Measurements from ENCODE around the gene SIL1.
"Not testable (repeated sequence)": the region's sequence is repeated elsewhere in the genome, so short reads cannot be mapped to it uniquely, and the experiment has no call there.

Gene SIL1

DNA sequence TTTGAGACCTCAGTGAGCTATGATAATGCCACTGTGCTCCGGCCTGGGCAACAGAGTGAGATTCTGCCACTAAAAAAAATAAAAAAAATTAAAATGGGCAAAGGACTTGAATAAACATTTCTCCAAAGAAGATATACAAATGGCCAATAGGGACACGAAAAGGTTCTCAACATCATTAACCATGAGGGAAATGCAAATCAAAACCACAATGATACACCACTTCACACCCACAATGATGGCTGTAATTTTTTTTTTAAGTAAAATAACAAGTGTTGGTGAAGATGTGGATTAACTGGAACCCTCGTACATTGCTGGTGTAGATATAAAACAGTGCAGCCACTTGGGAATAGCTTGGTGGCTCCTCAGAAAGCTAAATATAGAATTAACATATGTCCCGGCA lies 68.0 kb downstream of the SIL1 start:
- DNase-seq (ENCODE audit: insufficient read length) (no peak), FAIRE-seq (no peak)
- no peak for TF ChIP-seq POLR2A (IDR thresholded peaks at IDR 0.05; ENCODE audit: low read depth, low read length)
- TF ChIP-seq POLR2AphosphoS5 (IDR thresholded peaks at IDR 0.05; ENCODE audit: low read depth, low read length) = no peak
- TF ChIP-seq TAF1 (IDR thresholded peaks at IDR 0.05; ENCODE audit: borderline replicate concordance, low read depth, low read length) = no peak

DNA sequence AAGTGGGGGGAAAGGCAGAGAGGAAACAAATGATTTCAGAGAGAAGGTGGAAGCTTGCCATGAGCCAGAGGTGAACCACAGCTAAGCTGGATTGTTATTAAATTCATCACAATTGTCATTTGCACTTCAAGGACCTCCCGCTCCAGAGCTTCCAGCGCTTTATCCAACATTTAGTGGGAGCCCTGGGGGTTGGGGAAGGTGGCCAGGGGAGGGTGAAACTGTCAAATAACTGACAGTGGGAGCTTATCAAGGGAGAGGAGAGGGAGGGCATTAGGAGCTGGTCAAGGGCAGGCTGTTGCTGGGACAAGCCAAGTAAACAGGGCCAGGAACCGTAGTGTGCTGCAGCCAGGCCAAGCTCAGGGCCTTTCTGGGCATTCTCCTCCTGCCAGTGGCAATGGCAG lies 71.5 kb downstream of the SIL1 start:
- no peak for DNase-seq (ENCODE audit: insufficient read length)
- TF ChIP-seq POLR2A (IDR thresholded peaks at IDR 0.05; ENCODE audit: low read depth, low read length) (no peak), TAF1 (IDR thresholded peaks at IDR 0.05; ENCODE audit: borderline replicate concordance, low read depth, low read length) (no peak), POLR2AphosphoS5 (IDR thresholded peaks at IDR 0.05; ENCODE audit: low read depth, low read length) (no peak)
- no peak for FAIRE-seq

DNA sequence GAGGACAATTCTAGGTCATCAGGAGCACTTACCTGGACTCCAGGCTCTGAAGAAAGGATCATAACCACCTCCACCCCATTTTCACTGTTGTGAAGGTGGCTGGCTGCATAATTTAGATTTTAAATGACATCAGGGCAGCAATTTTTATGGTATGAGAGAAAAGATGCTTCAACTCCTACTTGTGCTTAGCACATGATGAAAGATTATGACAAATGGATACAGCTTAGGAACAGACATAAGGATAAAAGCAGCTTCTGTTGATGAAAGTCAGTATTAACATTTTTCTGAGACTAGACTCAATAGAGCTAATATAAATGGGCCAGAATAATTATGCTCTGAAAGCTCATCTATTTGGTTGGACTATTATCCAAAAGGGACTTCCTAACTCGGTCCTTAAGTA lies 72.2 kb downstream of the SIL1 start:
- DNase-seq (ENCODE audit: insufficient read length) = no peak
- no peak for FAIRE-seq
- no peak for TF ChIP-seq POLR2AphosphoS5 (IDR thresholded peaks at IDR 0.05; ENCODE audit: low read depth, low read length)
- TF ChIP-seq POLR2A (IDR thresholded peaks at IDR 0.05; ENCODE audit: low read depth, low read length) = no peak
- TF ChIP-seq TAF1 (IDR thresholded peaks at IDR 0.05; ENCODE audit: borderline replicate concordance, low read depth, low read length) = no peak

DNA sequence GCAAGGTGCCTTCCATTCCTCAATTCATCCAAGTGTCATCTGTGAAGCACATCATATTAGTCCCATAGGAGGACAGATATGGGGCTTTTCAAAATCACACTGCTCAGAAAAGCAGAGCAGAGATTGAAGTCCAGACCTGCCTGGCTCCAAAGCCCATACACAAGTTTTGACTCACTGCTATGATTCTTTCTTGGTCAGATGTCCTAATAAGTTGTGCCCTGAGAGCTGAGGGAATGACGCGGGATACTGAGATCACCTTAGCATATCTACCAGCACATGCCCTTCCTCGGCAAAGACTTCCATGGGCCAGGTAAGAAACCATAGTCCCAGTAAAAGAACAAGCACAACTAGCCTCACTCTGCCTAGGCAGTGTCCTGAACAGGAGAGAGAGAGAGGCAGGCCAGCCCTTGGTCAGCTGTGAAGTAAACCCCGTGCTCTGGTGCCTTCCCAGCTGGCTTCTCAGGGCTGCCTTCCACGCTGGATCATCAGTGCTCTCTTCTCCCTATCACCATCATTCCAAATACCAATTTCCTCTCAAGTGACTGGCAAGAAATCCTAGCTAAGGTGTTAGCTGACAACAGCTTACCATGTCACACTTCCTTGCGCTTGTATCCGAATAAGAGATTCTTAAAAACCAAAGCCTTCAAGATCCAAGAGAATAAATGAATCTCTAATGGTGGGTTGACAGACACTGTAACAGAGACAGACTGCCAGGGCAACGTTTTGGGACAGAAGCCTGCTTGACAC lies 73.2 kb downstream of the SIL1 start:
- no peak for FAIRE-seq
- TF ChIP-seq TAF1 (IDR thresholded peaks at IDR 0.05; ENCODE audit: borderline replicate concordance, low read depth, low read length) = no peak
- TF ChIP-seq POLR2AphosphoS5 (IDR thresholded peaks at IDR 0.05; ENCODE audit: low read depth, low read length) = no peak
- no peak for TF ChIP-seq POLR2A (IDR thresholded peaks at IDR 0.05; ENCODE audit: low read depth, low read length)
- DNase-seq (ENCODE audit: insufficient read length) = no peak

DNA sequence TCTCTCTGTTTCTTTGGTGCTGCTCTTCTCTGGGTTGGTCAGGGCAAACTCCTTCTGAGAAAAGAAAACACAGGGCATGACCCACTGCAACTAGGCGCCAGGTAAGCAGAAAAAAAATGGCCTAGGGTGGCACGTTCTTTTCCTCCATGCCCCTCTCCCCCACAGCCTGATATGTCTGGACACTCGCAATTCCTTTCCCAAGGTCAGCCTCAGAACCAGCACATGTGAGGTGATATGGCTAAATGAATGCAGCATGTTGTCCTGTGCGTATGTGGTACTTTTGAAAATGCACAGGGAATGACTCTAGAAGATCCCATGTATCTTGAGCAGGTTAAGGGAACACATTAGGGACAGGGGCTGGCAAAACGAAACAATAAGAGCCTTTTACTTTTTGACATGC lies 77.0 kb downstream of the SIL1 start:
- DNase-seq (ENCODE audit: insufficient read length) (no peak), FAIRE-seq (no peak)
- no peak for TF ChIP-seq TAF1 (IDR thresholded peaks at IDR 0.05; ENCODE audit: borderline replicate concordance, low read depth, low read length)
- no peak for TF ChIP-seq POLR2A (IDR thresholded peaks at IDR 0.05; ENCODE audit: low read depth, low read length)
- no peak for TF ChIP-seq POLR2AphosphoS5 (IDR thresholded peaks at IDR 0.05; ENCODE audit: low read depth, low read length)

DNA sequence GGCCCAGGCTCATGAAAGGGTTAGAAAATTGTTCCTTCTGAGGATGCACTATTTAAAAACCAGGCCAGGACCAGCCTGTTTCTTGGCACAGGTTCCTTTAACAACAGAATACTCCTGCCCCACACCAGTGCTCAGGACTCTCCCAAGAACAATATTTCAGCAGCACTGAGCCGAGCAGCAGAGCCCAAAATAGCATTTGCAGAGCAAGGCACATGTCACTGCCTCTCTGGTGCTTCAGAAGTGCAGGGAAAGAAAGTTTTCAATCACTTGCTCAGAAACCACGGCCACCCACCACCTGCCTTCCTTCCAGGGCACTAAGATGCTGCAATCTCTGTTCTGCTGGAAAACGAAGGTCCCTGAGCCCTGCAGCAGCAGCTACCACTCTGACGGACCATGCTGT lies 77.6 kb downstream of the SIL1 start:
- no peak for TF ChIP-seq TAF1 (IDR thresholded peaks at IDR 0.05; ENCODE audit: borderline replicate concordance, low read depth, low read length)
- TF ChIP-seq POLR2AphosphoS5 (IDR thresholded peaks at IDR 0.05; ENCODE audit: low read depth, low read length) = no peak
- TF ChIP-seq POLR2A (IDR thresholded peaks at IDR 0.05; ENCODE audit: low read depth, low read length) = no peak
- FAIRE-seq (no peak), DNase-seq (ENCODE audit: insufficient read length) (no peak)

DNA sequence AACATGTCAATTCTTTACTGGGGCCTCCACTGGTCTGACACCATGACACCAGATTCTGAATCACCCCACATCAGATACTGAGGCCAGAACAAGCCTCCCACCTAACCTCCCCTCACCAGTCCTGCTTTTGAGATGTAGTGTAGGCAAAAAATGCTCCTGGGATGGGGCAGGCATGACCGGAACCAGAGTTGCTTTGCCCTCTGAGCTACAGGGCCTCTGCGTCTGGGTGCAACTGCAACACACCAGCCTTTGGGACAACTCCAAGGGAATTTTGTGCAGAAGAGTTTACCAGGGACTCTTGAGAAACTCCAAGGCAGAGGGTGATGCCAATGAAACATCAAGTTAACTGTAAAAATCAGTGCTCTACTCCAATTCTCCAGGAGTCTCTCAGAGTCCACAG lies 79.4 kb downstream of the SIL1 start:
- FAIRE-seq (no peak), DNase-seq (ENCODE audit: insufficient read length) (no peak)
- TF ChIP-seq POLR2AphosphoS5 (IDR thresholded peaks at IDR 0.05; ENCODE audit: low read depth, low read length) (no peak), TAF1 (IDR thresholded peaks at IDR 0.05; ENCODE audit: borderline replicate concordance, low read depth, low read length) (no peak), POLR2A (IDR thresholded peaks at IDR 0.05; ENCODE audit: low read depth, low read length) (no peak)

DNA sequence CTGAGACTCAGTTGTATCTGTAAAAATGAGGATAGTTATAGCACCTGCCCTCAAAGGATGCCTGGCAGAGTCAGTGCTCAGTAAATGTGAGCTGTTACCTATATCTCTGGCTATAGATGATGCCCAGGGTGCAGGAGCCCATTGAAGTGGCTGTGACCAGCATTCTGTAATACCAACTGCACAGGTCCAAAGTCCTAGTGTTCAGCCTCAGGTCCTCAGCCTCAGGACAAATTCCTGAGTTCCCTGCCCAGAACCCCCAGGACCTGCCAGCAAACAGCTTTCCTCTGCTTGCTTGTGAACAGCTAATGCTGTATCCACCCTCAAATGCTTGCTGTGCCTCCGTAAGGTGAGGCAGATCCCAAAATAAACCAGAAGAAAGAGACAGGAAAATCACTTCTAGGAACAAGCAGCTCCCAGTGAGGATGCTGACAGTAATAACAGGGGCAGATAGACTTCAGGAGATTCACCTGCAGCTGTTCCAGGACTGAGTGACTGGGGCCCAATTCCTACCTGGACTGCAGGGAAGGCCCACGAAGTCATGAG lies 80.8 kb downstream of the SIL1 start:
- FAIRE-seq = no peak
- no peak for DNase-seq (ENCODE audit: insufficient read length)

DNA sequence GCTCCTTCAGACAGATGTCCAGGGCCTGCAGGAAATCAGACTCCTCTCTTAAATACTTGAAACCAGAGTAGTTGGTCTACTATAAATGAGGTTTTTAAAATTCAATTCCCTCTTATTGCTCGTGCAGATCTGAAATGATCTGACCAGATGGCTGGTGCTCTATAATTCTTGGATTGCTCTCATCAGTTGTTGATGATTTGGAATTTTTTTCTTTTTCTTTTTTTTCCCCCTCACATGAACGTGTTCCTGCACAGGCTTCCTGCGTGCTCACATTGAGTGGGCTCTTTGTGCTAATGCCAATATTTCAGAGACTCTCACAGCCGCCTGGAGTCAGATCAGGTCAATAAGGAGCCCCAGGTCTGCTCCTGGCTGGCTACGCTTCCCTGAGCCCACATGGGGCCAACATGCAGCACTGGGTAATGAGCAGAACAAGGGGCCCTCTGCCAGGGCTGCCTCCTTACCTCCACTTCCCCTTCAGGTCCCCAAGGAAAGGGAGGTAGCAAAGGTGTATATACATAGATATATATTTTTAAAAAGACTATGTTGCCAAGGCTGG lies 82.0 kb downstream of the SIL1 start:
- FAIRE-seq (no peak), DNase-seq (ENCODE audit: insufficient read length) (no peak)
- TF ChIP-seq POLR2A (IDR thresholded peaks at IDR 0.05; ENCODE audit: low read depth, low read length) (no peak), POLR2AphosphoS5 (IDR thresholded peaks at IDR 0.05; ENCODE audit: low read depth, low read length) (no peak), TAF1 (IDR thresholded peaks at IDR 0.05; ENCODE audit: borderline replicate concordance, low read depth, low read length) (no peak)

More for the DNA sequence above, 80.8 kb downstream of the SIL1 start:
- no peak for TF ChIP-seq TAF1 (IDR thresholded peaks at IDR 0.05; ENCODE audit: borderline replicate concordance, low read depth, low read length)
- no peak for TF ChIP-seq POLR2A (IDR thresholded peaks at IDR 0.05; ENCODE audit: low read depth, low read length)
- no peak for TF ChIP-seq POLR2AphosphoS5 (IDR thresholded peaks at IDR 0.05; ENCODE audit: low read depth, low read length)

DNA sequence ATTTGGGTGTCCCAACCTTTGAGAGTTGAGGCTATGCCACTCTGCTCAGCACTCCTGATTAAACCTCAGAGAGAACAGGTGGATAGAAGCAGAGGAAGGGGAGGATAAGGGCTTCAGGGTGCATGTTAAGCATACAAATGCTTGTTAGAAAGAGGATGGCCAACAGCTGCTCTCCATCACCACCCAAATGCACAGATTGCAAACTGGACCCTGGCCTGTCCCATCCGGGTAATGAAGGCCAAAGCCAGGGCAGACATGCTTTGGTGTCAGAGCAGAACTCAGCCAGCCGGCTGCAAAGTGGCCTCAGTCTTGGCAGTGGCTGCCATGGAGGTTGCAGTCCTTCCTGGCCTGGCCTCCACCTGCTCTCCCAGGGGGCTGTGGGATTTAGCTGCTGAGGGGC lies 84.3 kb downstream of the SIL1 start:
- FAIRE-seq (no peak), DNase-seq (ENCODE audit: insufficient read length) (no peak)
- TF ChIP-seq POLR2AphosphoS5 (IDR thresholded peaks at IDR 0.05; ENCODE audit: low read depth, low read length) = no peak

DNA sequence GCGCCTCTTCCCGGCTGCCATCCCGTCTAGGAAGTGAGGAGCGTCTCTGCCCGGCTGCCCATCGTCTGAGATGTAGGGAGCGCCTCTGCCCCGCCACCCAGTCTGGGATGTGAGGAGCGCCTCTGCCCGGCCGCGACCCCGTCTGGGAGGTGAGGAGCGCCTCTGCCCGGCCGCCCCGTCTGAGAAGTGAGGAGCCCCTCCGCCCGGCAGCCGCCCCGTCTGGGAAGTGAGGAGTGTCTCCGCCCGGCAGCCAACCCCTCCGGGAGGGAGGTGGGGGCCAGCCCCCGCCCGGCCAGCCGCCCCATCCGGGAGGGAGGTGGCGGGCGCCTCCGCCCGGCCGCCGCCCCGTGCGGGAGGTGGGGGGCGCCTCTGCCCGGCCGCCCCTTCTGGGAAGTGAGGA lies 85.8 kb downstream of the SIL1 start:
- DNase-seq (ENCODE audit: insufficient read length); FAIRE-seq: not testable (repeated sequence)

DNA sequence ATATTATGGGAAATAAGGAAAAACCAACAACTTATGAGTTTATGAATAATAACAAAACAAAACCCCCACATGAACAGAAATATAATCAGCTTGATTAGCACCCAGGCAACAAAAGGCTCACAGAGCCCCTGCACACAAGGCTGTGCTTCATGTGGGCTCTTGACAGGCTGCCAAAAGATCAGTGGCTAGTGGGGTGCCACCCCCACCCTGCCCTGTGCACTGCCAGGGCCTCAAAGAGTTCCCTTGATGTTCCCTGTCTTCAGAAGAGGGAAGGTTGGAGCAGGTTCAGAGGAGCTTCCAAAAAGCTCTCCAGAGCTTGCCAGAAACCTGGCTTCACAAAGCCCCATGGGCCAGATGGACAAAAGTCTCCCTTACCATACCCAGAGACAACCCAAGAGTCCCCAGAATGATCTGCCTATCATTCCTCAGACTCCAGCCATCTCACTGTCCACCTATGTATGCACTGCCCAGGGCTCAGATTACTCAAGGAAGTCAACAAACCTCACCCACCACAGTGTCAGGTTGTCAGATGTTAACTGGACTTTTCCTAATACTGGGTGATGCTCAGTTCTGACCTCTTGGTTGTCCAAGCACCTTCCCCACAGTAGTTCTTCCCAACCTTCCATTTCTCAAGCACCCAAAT lies 87.5 kb downstream of the SIL1 start:
- FAIRE-seq = no peak
- no peak for TF ChIP-seq POLR2AphosphoS5 (IDR thresholded peaks at IDR 0.05; ENCODE audit: low read depth, low read length)
- TF ChIP-seq TAF1 (IDR thresholded peaks at IDR 0.05; ENCODE audit: borderline replicate concordance, low read depth, low read length) = no peak
- no peak for TF ChIP-seq POLR2A (IDR thresholded peaks at IDR 0.05; ENCODE audit: low read depth, low read length)
- DNase-seq (ENCODE audit: insufficient read length) = no peak
